ENCODE data around the gene PHACTR1. TPM values are rescaled to one million over a fixed set of nuclear protein-coding genes. Genes with fewer than 3 reads are reported as not detected.

The PHACTR1 gene
- total RNA-seq, 1 donor from 2014 or later: 22.8 TPM

- DNase-seq (ENCODE audit: extremely low read depth, low read depth, low spot score): no peak
Observed at GRCh38 chr6:13175087-13175486, 458.5 kb downstream of the PHACTR1 start.

GRCh38 chr6:13175759-13176158 is 459.2 kb downstream of the PHACTR1 start:
- DNase-seq (ENCODE audit: extremely low read depth, low read depth, low spot score): no peak

GRCh38 chr6:13177664-13178063 is 461.1 kb downstream of the PHACTR1 start:
- DNase-seq (ENCODE audit: extremely low read depth, low read depth, low spot score): no peak

GRCh38 chr6:13178107-13178506 is 461.5 kb downstream of the PHACTR1 start:
- DNase-seq (ENCODE audit: extremely low read depth, low read depth, low spot score): no peak

GRCh38 chr6:13180538-13180937 is 464.0 kb downstream of the PHACTR1 start:
- no peak for DNase-seq (ENCODE audit: extremely low read depth, low read depth, low spot score)

- DNase-seq (ENCODE audit: extremely low read depth, low read depth, low spot score): no peak
Observed at GRCh38 chr6:13181393-13181792, 464.8 kb downstream of the PHACTR1 start.

- DNase-seq (ENCODE audit: extremely low read depth, low read depth, low spot score): no peak
Observed at GRCh38 chr6:13183415-13184088, 467.0 kb downstream of the PHACTR1 start.

- DNase-seq (ENCODE audit: extremely low read depth, low read depth, low spot score): no peak
Observed at GRCh38 chr6:13184089-13184468, 467.5 kb downstream of the PHACTR1 start.

GRCh38 chr6:13184547-13184946 is 468.0 kb downstream of the PHACTR1 start:
- DNase-seq (ENCODE audit: extremely low read depth, low read depth, low spot score): no peak

- no peak for DNase-seq (ENCODE audit: extremely low read depth, low read depth, low spot score)
Observed at GRCh38 chr6:13186861-13187260, 470.3 kb downstream of the PHACTR1 start.

GRCh38 chr6:13187692-13188091 is 471.1 kb downstream of the PHACTR1 start:
- no peak for DNase-seq (ENCODE audit: extremely low read depth, low read depth, low spot score)

- no peak for DNase-seq (ENCODE audit: extremely low read depth, low read depth, low spot score)
Observed at GRCh38 chr6:13188306-13188705, 471.7 kb downstream of the PHACTR1 start.

GRCh38 chr6:13189710-13190109 is 473.1 kb downstream of the PHACTR1 start:
- no peak for DNase-seq (ENCODE audit: extremely low read depth, low read depth, low spot score)

- no peak for DNase-seq (ENCODE audit: extremely low read depth, low read depth, low spot score)
Observed at GRCh38 chr6:13190376-13190775, 473.8 kb downstream of the PHACTR1 start.

- DNase-seq (ENCODE audit: extremely low read depth, low read depth, low spot score): no peak
Observed at GRCh38 chr6:13191461-13191860, 474.9 kb downstream of the PHACTR1 start.

- no peak for DNase-seq (ENCODE audit: extremely low read depth, low read depth, low spot score)
Observed at GRCh38 chr6:13194852-13195251, 478.3 kb downstream of the PHACTR1 start.

GRCh38 chr6:13195803-13196202 is 479.2 kb downstream of the PHACTR1 start:
- no peak for DNase-seq (ENCODE audit: extremely low read depth, low read depth, low spot score)

- no peak for DNase-seq (ENCODE audit: extremely low read depth, low read depth, low spot score)
Observed at GRCh38 chr6:13198168-13198567, 481.6 kb downstream of the PHACTR1 start.

- DNase-seq (ENCODE audit: extremely low read depth, low read depth, low spot score): no peak
Observed at GRCh38 chr6:13201336-13201735, 484.8 kb downstream of the PHACTR1 start.

- DNase-seq (ENCODE audit: extremely low read depth, low read depth, low spot score): no peak
Observed at GRCh38 chr6:13203145-13203544, 486.6 kb downstream of the PHACTR1 start.

GRCh38 chr6:13205106-13205505 is 488.5 kb downstream of the PHACTR1 start:
- DNase-seq (ENCODE audit: extremely low read depth, low read depth, low spot score): no peak

GRCh38 chr6:13212096-13212495 is 495.5 kb downstream of the PHACTR1 start:
- DNase-seq (ENCODE audit: extremely low read depth, low read depth, low spot score): no peak

- DNase-seq (ENCODE audit: extremely low read depth, low read depth, low spot score): no peak
Observed at GRCh38 chr6:13212538-13212937, 496.0 kb downstream of the PHACTR1 start.
